Measurements from ENCODE around the gene MYRIP.
"Not testable (repeated sequence)": the region's sequence is repeated elsewhere in the genome, so short reads cannot be mapped to it uniquely, and the experiment has no call there.

Gene MYRIP

GRCh38 chr3:39833764-39834163, 24.4 kb downstream of the MYRIP start:
- H3K27me3 ChIP-seq (replicated peaks; ENCODE audit: control insufficient read depth, insufficient read depth, low read length, poor library complexity, severe bottlenecking); H3K4me3 ChIP-seq (ENCODE audit: insufficient read depth, low read depth, low read length, poor library complexity, severe bottlenecking): not testable (repeated sequence)

GRCh38 chr3:39839484-39839883, 30.1 kb downstream of the MYRIP start:
- no peaks in the 10 kb centered on the region for H3K4me1 ChIP-seq (ENCODE audit: control insufficient read depth, insufficient read depth, low read length, poor library complexity, severe bottlenecking)
- no peaks in the 10 kb centered on the region for H3K36me3 ChIP-seq (ENCODE audit: control insufficient read depth, insufficient read depth, low read length)
- H3K9me3 ChIP-seq (ENCODE audit: control insufficient read depth, low read length), result no peaks in the 10 kb centered on the region
- no peak overlapping the region for H3K4me3 ChIP-seq (ENCODE audit: insufficient read depth, low read depth, low read length, poor library complexity, severe bottlenecking)
- H3K27me3 ChIP-seq (replicated peaks; ENCODE audit: control insufficient read depth, insufficient read depth, low read length, poor library complexity, severe bottlenecking), result no peaks in the 10 kb centered on the region
- DNase-seq, result no peak
- H3K27ac ChIP-seq (ENCODE audit: insufficient read depth, low read length, poor library complexity, severe bottlenecking), result no peak overlapping the region

More at GRCh38 chr3:39833764-39834163, 24.4 kb downstream of the MYRIP start:
- H3K36me3 ChIP-seq (ENCODE audit: control insufficient read depth, insufficient read depth, low read length); DNase-seq; H3K9me3 ChIP-seq (ENCODE audit: control insufficient read depth, low read length); H3K27ac ChIP-seq (ENCODE audit: insufficient read depth, low read length, poor library complexity, severe bottlenecking); H3K4me1 ChIP-seq (ENCODE audit: control insufficient read depth, insufficient read depth, low read length, poor library complexity, severe bottlenecking): not testable (repeated sequence)

- Histone ChIP-seq H3K4me1 (ENCODE audit: control insufficient read depth, insufficient read depth, low read length, poor library complexity, severe bottlenecking) (no peaks in the 10 kb centered on the region), H3K9me3 (ENCODE audit: control insufficient read depth, low read length) (no peaks in the 10 kb centered on the region), H3K27me3 (replicated peaks; ENCODE audit: control insufficient read depth, insufficient read depth, low read length, poor library complexity, severe bottlenecking) (no peaks in the 10 kb centered on the region), H3K27ac (ENCODE audit: insufficient read depth, low read length, poor library complexity, severe bottlenecking) (no peak overlapping the region), H3K36me3 (ENCODE audit: control insufficient read depth, insufficient read depth, low read length) (no peaks in the 10 kb centered on the region), H3K4me3 (ENCODE audit: insufficient read depth, low read depth, low read length, poor library complexity, severe bottlenecking) (no peak overlapping the region)
- DNase-seq, result no peak
These were observed 34.0 kb downstream of the MYRIP start for GRCh38 chr3:39843440-39843839.

- Histone ChIP-seq H3K4me1 (ENCODE audit: control insufficient read depth, insufficient read depth, low read length, poor library complexity, severe bottlenecking) (no peaks in the 10 kb centered on the region), H3K4me3 (ENCODE audit: insufficient read depth, low read depth, low read length, poor library complexity, severe bottlenecking) (no peak overlapping the region), H3K36me3 (ENCODE audit: control insufficient read depth, insufficient read depth, low read length) (no peaks in the 10 kb centered on the region), H3K27me3 (replicated peaks; ENCODE audit: control insufficient read depth, insufficient read depth, low read length, poor library complexity, severe bottlenecking) (no peaks in the 10 kb centered on the region), H3K27ac (ENCODE audit: insufficient read depth, low read length, poor library complexity, severe bottlenecking) (no peak overlapping the region), H3K9me3 (ENCODE audit: control insufficient read depth, low read length) (no peaks in the 10 kb centered on the region)
- no peak for DNase-seq
These were observed 39.0 kb downstream of the MYRIP start for GRCh38 chr3:39848365-39848764.

GRCh38 chr3:39849992-39850715, 40.7 kb downstream of the MYRIP start:
- H3K4me3 ChIP-seq (ENCODE audit: insufficient read depth, low read depth, low read length, poor library complexity, severe bottlenecking), result no peak overlapping the region
- no peak for DNase-seq
- H3K27ac ChIP-seq (ENCODE audit: insufficient read depth, low read length, poor library complexity, severe bottlenecking), result no peak overlapping the region
- no peaks in the 10 kb centered on the region for H3K36me3 ChIP-seq (ENCODE audit: control insufficient read depth, insufficient read depth, low read length)
- no peaks in the 10 kb centered on the region for H3K9me3 ChIP-seq (ENCODE audit: control insufficient read depth, low read length)
- no peaks in the 10 kb centered on the region for H3K4me1 ChIP-seq (ENCODE audit: control insufficient read depth, insufficient read depth, low read length, poor library complexity, severe bottlenecking)
- H3K27me3 ChIP-seq (replicated peaks; ENCODE audit: control insufficient read depth, insufficient read depth, low read length, poor library complexity, severe bottlenecking), result no peaks in the 10 kb centered on the region

GRCh38 chr3:39850716-39851032, 41.3 kb downstream of the MYRIP start:
- no peaks in the 10 kb centered on the region for H3K9me3 ChIP-seq (ENCODE audit: control insufficient read depth, low read length)
- H3K27me3 ChIP-seq (replicated peaks; ENCODE audit: control insufficient read depth, insufficient read depth, low read length, poor library complexity, severe bottlenecking), result no peaks in the 10 kb centered on the region
- H3K4me1 ChIP-seq (ENCODE audit: control insufficient read depth, insufficient read depth, low read length, poor library complexity, severe bottlenecking), result no peaks in the 10 kb centered on the region
- no peak for DNase-seq
- H3K4me3 ChIP-seq (ENCODE audit: insufficient read depth, low read depth, low read length, poor library complexity, severe bottlenecking), result no peak overlapping the region
- H3K36me3 ChIP-seq (ENCODE audit: control insufficient read depth, insufficient read depth, low read length), result no peaks in the 10 kb centered on the region
- no peak overlapping the region for H3K27ac ChIP-seq (ENCODE audit: insufficient read depth, low read length, poor library complexity, severe bottlenecking)

- no peak for DNase-seq
- H3K4me3 ChIP-seq (ENCODE audit: insufficient read depth, low read depth, low read length, poor library complexity, severe bottlenecking), result no peak overlapping the region
- no peaks in the 10 kb centered on the region for H3K4me1 ChIP-seq (ENCODE audit: control insufficient read depth, insufficient read depth, low read length, poor library complexity, severe bottlenecking)
- no peak overlapping the region for H3K27ac ChIP-seq (ENCODE audit: insufficient read depth, low read length, poor library complexity, severe bottlenecking)
- H3K27me3 ChIP-seq (replicated peaks; ENCODE audit: control insufficient read depth, insufficient read depth, low read length, poor library complexity, severe bottlenecking), result no peaks in the 10 kb centered on the region
- H3K9me3 ChIP-seq (ENCODE audit: control insufficient read depth, low read length), result no peaks in the 10 kb centered on the region
- H3K36me3 ChIP-seq (ENCODE audit: control insufficient read depth, insufficient read depth, low read length), result no peaks in the 10 kb centered on the region
These were observed 46.1 kb downstream of the MYRIP start for GRCh38 chr3:39855517-39855916.

GRCh38 chr3:39869890-39870289, 60.5 kb downstream of the MYRIP start:
- no peak for DNase-seq
- Histone ChIP-seq H3K4me1 (ENCODE audit: control insufficient read depth, insufficient read depth, low read length, poor library complexity, severe bottlenecking) (no peaks in the 10 kb centered on the region), H3K36me3 (ENCODE audit: control insufficient read depth, insufficient read depth, low read length) (no peaks in the 10 kb centered on the region), H3K27me3 (replicated peaks; ENCODE audit: control insufficient read depth, insufficient read depth, low read length, poor library complexity, severe bottlenecking) (no peaks in the 10 kb centered on the region), H3K4me3 (ENCODE audit: insufficient read depth, low read depth, low read length, poor library complexity, severe bottlenecking) (no peak overlapping the region), H3K9me3 (ENCODE audit: control insufficient read depth, low read length) (no peaks in the 10 kb centered on the region), H3K27ac (ENCODE audit: insufficient read depth, low read length, poor library complexity, severe bottlenecking) (no peak overlapping the region)

GRCh38 chr3:39870706-39871105, 61.3 kb downstream of the MYRIP start:
- H3K36me3 ChIP-seq (ENCODE audit: control insufficient read depth, insufficient read depth, low read length), result no peaks in the 10 kb centered on the region
- no peak for DNase-seq
- H3K9me3 ChIP-seq (ENCODE audit: control insufficient read depth, low read length), result no peaks in the 10 kb centered on the region
- no peak overlapping the region for H3K4me3 ChIP-seq (ENCODE audit: insufficient read depth, low read depth, low read length, poor library complexity, severe bottlenecking)
- H3K27ac ChIP-seq (ENCODE audit: insufficient read depth, low read length, poor library complexity, severe bottlenecking), result no peak overlapping the region
- H3K4me1 ChIP-seq (ENCODE audit: control insufficient read depth, insufficient read depth, low read length, poor library complexity, severe bottlenecking), result no peaks in the 10 kb centered on the region
- no peaks in the 10 kb centered on the region for H3K27me3 ChIP-seq (replicated peaks; ENCODE audit: control insufficient read depth, insufficient read depth, low read length, poor library complexity, severe bottlenecking)

- Histone ChIP-seq H3K27me3 (replicated peaks; ENCODE audit: control insufficient read depth, insufficient read depth, low read length, poor library complexity, severe bottlenecking) (no peaks in the 10 kb centered on the region), H3K36me3 (ENCODE audit: control insufficient read depth, insufficient read depth, low read length) (no peaks in the 10 kb centered on the region), H3K4me1 (ENCODE audit: control insufficient read depth, insufficient read depth, low read length, poor library complexity, severe bottlenecking) (no peaks in the 10 kb centered on the region), H3K4me3 (ENCODE audit: insufficient read depth, low read depth, low read length, poor library complexity, severe bottlenecking) (no peak overlapping the region), H3K27ac (ENCODE audit: insufficient read depth, low read length, poor library complexity, severe bottlenecking) (no peak overlapping the region), H3K9me3 (ENCODE audit: control insufficient read depth, low read length) (no peaks in the 10 kb centered on the region)
- DNase-seq, result no peak
These were observed 70.2 kb downstream of the MYRIP start for GRCh38 chr3:39879581-39879980.

Data from effector memory CD4-positive, alpha-beta T cell (primary cell).